ENCODE data around the gene PUM1.
A peak's percentile ranks its signal among the peaks of the same experiment; 100 is the strongest.
"Not testable (repeated sequence)": the region's sequence is repeated elsewhere in the genome, so short reads cannot be mapped to it uniquely, and the experiment has no call there.

The PUM1 gene

DNA sequence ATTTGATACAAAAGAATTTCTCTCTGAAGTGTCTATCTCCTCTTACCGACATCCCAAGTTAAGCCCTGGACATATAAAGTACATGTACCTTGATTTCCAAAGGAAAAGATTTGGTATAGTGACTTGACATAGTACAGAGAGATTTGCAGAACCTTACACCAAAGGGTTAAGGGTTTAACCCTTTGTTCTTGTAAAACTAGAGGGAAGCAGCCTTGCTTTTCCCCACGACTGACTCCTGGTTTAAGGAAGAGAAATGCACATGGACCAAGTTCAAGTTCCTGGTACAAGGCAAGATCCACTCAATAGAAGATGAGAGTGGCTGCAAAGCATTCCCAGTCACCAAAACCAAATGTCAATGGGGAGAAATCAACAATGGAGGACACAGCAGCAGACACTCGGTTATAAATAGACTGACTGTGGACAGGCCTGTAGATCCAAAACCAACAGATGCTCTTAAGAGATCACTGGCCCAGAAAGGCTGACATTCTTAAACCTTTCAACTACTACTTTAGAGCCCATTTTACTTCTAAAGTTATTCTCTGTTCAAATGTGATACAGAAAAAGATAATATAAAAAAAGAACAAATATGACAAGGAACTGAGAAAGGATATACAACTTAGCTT lies 69.4 kb downstream of the PUM1 start:
- no peak for DNase-seq (ENCODE audit: low read depth in 2 of 2)

DNA sequence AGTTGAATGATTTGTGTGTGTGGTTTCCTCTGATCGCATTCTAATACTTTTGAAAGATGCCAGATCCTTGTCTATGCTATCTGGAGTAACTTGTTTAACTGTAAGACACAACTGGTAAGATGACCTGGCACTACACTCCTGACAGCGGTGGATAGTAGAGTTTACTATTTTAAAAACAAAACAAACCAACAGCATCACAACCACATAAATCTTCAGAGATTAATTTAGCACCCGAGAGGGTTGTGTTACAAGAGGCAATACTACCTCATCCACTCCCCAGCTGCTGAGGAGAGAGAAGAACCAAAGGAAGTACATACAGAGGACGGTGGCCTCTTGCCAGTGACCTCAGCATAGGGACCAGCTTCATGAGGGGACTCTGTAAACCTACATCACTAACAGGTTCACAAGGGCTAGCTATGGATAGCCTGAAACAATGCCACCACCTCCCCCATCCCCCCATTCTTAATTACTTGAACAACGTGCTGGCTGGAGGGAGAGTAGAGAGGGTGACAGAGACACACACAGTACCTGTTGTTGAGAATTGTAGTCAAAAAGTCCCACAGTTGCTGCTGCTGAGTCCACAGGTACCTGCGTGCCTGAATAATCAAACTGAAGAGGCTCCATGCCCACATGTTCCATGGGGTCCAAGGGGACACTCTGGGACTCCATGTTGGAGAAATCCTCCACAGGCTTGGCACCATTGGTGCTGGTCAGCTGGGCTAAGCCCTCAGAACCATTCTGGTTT lies 73.5 kb downstream of the PUM1 start:
- DNase-seq (ENCODE audit: low read depth in 2 of 2) = no peak

DNA sequence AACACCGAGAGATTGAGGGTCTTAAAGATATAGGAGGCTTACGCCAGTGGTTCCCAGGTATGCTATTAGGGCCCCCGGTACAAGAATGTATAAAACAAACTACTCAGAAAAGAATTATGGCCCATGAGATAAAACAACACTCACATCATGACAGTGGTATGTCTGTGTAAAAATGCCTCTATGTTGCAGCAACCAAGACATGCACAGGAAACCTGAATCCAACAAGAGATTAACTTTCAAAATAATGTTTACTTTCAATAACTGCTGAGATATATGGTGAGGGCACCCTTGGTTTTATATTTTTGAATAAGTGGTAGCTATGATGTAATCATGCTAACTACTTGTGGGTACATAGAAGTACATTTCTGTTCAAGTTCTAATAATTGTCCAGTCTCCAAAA lies 74.9 kb downstream of the PUM1 start:
- no peak for DNase-seq (ENCODE audit: low read depth in 2 of 2)

DNA sequence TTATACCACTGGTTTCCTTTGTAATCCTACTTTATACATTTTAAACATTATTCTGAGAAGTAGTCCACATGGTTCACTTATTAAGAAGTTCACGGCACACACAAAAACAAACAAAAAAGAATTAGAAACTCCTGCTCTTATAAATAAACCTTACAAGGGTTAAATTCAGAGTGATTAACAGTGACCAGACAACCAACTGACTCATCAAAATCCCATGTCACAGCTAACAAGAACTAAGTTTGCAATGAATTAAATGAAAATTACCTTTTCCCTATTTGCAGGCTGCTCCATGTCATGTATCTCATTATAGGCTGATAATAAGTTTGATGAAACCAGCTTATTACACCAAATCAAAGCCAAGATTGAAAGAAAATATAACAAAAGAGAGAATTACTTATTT lies 77.5 kb downstream of the PUM1 start:
- DNase-seq (ENCODE audit: low read depth in 2 of 2) = no peak

DNA sequence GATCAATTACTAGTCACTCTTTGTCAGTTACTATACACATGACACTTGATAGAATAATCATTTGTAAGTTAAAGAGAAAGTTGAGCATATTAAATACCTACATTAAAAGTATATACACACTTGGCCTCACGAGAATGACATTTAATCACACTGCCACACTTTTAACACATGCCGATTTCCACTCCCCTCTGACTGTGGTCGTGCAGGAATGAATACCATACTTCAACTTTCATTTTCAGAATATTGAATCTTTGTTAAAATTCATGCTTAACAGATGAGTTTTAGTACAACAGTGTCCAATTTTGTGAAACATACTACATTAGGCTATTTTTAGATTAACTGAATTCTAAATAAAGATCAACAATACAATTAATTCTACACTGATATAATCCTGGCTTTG lies 78.8 kb downstream of the PUM1 start:
- no peak for DNase-seq (ENCODE audit: low read depth in 2 of 2)

DNA sequence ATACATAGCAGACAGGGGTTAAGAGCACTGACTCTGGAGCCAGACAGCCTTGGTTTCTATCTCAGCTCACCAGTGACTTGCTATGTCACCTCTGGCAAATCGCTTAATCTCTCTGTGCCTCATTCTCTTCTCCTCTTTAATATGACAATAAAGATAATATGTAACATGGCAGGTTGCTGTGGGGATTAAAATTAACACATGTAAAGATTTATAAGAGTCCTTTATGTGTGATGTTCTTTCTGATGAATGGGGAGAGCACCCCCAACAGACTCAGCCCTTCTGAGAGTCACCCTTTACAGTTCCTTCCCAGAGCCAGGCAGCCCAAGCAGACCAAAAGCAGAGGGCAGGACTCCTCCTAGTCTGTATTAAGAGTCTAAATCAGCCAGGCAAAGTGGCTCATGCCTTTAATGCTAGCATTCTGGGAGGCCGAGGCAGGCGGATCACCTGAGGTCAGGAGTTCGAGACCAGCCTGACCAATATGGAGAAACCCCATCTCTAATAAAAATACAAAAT lies 80.5 kb downstream of the PUM1 start:
- no peak for DNase-seq (ENCODE audit: low read depth in 2 of 2)

DNA sequence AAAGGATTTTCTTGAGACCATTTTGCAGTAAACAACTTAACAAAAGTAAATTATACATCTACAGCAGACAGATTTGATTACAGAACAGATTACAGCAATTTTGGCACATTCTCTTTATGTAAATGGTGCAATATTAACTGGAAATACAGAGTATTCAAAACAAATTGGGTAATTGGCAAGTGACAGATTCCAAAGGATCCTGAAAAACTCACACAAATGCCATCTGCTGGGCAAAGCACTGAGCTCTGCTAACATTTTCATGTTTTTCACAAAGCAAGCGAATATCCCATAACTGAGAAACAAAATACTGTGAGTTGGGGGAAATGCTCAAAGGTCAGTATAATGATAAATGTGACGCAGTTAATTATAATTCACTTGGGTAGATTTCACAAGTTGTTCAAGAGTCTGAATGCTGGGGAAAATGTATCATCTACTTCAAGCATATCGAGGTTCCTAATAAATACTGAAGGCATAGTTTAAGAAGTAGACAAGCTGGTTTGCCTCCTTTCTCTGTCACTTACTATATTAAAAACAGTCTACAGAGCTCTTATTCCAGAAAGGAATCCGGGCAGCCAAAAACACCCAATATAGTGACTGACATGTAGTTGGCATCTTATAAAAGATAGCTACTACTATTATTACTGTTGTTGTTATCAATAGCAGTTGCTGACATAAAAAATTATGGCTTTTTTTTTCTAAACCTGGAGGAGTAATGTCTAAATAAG lies 81.2 kb downstream of the PUM1 start:
- DNase-seq (ENCODE audit: low read depth in 2 of 2) = no peak

DNA sequence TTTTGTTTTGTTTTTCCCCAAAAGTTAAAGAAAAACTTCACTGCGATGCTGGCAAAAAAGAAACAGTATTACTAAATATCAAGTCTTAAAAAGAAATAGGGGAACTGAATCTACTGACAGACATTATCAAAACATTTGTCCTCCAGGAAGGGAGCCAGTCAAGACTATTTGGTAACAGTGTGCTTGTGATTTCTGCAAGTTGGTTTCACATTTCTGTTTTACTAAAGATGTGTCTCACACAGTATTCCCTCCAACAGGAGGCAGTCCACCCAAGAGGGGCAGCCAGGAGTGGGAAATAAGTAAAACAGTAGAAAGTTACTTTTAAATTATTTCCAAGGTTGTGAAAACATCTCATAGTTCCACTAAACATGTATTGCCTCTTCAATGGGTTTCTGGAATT lies 82.6 kb downstream of the PUM1 start:
- no peak for DNase-seq (ENCODE audit: low read depth in 2 of 2)

DNA sequence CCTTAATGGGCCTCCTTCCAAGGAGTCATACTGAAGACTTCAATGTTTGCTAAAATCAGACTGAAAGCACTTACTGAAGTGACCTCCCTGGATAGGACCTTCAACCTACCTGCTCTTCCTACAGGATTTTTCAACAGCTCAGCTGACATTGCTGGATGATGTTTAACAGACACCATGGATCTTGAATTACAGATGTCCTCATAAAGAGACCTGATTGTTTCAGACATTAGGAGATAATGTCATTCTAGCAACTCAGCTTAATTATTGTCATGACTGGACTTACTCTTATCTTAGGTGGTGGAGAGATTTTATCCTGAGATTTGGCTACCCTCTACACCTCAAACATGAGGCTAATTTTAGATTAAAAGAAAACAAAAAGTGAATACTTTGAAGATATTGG lies 83.1 kb downstream of the PUM1 start:
- no peak for DNase-seq (ENCODE audit: low read depth in 2 of 2)

DNA sequence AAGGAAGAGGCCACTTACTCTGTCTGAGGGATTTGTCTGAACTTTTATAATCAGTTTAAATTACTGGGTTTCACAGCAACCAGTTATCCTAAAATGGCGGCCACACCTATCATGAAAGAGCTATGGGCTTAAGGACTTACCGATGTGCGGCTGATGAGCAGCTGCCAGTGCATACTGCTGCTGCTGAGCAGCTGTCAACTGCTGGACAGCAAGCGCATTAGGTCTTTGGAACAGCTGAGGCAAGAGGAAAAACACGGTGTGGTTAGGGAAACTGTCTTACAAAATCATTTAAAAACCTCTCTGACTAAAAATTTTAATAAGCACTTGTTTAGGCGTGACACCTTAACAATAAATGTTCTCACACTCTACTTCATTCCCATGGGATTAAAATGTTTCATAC lies 84.3 kb downstream of the PUM1 start:
- no peak for DNase-seq (ENCODE audit: low read depth in 2 of 2)

DNA sequence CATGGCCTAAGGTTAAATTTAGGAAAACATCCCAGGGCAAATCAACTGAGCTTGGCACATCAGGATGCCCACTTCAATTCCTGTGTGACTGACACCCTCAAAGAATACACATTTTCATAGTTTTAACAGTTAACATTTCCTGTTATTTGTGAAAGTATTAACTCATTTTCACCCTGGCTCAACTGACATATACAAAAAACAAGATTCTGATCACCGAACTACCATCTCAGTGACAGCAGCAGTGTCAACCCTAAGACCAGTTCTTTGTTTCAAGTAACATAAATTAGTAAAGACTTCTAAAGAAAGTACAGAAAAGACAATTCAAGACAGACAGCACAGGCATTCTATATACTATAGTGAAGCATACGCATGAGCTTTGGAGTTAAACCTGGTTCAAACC lies 88.0 kb downstream of the PUM1 start:
- no peak for DNase-seq (ENCODE audit: low read depth in 2 of 2)

DNA sequence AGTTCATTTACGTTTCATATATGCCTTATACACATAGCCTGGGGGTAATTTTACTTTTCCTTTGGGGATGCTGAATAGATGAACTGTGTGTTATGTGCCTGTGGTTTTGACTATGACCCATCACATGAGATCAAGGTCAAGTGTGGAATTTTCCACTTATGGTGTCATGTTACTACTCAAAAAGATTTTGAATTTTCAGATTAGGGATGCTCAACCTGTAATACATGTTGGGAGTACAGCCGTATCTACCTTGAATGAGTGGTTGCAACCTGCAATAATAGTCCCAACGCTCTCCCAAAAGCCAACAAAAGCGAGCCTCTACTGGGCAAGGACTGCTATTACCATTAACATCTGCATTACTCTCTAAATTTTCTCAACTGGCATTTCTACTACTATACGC lies 88.4 kb downstream of the PUM1 start:
- DNase-seq (ENCODE audit: low read depth in 2 of 2) = no peak

DNA sequence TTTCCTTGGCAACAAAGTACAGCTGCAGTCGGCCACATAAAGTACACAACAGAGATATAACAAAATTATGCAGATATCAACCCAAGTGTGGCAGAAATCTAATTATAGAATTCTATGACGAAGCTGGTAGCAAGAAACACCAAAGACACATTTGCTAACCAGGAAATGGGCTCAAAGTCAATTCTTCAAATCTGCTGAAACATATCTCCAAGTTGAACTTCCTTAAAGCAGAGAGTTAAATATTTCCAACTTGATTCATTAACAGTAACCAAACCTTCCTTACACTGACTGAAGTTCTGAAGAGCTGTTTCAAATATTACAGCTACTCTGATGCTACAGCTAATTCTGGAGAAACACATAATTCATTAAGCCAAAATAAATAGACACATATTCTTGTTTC lies 89.4 kb downstream of the PUM1 start:
- peak in 1 of 2 experiments; percentile 29 for DNase-seq (ENCODE audit: low read depth in 2 of 2)

DNA sequence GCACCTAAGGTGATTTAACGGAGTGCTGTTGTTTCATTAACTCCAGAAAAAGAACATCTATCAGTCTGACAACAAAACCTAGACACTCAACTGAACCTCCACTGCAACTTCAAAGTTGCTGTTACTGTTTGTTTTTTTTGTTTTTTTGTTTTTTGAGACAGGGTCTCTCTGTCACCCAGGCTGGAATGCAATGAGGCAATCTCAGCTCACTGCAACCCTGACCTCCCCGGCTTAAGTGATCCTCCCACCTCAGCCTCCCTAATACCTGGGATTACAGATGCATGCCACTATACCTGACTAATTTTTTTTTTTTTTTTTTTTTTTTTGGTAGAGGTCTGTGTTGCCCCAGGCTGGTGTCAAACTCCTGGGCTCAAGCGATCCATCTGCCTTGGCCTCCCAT lies 90.3 kb downstream of the PUM1 start:
- no peak for DNase-seq (ENCODE audit: low read depth in 2 of 2)

DNA sequence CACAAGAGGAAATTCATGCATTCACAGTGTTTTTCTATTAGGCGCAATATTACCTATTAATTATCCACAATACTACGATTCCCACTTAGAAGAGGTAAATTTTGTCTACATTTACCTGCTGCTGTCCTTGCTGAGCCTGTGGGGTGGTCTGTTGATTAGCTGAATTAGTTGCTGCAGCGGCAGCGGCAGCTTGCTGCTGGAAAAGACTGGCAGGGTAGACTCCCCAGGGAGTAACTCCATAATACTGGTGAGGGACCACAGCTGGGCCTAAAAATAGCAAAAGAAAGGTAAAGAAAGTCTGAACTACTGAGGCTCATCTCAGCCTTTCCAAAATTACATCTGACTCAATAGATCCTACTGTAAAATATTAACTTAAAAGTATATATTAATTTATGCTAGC lies 91.0 kb downstream of the PUM1 start:
- DNase-seq (ENCODE audit: low read depth in 2 of 2) = no peak

DNA sequence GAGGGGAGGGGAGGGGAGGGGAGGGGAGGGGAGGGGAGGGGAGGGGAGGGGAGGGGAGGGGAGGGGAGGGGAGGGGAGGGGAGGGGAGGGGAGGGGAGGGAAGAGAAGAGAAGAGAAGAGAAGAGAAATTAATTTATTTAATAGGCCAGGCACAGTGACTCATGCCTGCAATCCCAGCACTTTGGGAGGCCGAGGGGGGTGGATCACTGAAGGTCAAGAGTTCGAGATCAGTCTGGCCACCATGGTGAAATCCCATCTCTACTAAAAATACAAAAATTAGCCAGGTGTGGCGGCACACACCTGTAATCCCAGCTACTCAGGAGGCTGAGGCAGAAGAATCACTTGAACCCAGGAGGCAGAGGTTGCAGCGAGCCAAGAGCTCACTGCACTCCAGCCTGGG lies 93.2 kb downstream of the PUM1 start:
- not testable (repeated sequence) for DNase-seq (ENCODE audit: low read depth in 2 of 2)

DNA sequence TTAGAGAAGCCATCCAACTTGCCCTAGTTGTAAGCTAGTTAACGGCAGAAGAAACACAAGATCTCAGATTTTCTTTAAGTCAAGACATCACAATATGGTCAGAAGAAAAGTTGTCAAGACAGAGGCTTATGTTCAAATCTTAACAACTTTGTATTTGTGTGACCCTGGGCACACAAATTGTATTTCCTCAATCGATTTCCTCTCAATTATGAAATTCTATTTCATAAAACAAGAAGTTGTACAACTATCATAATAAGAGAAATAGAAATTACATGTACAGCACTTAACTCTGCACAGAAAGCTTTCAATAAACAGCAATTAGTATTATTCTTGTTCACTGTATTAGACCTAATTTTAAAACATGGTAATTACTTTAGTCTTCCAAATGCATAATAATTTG lies 94.0 kb downstream of the PUM1 start:
- no peak for DNase-seq (ENCODE audit: low read depth in 2 of 2)

DNA sequence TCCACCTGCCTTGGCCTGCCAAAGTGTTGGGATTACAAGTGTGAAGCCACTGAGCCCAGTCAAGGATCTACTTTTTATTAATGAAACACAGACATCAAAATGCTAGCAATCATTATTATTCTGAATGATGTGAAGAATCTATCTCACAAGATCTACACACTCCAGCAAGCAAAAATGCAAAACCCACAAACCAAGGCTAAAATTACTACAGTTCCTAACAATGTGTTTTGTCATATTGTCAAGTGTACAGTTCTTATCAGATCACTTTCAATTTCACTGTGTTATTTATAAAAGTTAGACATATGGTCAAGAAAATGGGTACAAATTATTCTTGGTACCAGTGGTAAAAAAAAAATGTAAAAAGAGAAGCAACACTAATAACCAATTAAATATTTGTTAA lies 95.6 kb downstream of the PUM1 start:
- DNase-seq (ENCODE audit: low read depth in 2 of 2) = no peak

DNA sequence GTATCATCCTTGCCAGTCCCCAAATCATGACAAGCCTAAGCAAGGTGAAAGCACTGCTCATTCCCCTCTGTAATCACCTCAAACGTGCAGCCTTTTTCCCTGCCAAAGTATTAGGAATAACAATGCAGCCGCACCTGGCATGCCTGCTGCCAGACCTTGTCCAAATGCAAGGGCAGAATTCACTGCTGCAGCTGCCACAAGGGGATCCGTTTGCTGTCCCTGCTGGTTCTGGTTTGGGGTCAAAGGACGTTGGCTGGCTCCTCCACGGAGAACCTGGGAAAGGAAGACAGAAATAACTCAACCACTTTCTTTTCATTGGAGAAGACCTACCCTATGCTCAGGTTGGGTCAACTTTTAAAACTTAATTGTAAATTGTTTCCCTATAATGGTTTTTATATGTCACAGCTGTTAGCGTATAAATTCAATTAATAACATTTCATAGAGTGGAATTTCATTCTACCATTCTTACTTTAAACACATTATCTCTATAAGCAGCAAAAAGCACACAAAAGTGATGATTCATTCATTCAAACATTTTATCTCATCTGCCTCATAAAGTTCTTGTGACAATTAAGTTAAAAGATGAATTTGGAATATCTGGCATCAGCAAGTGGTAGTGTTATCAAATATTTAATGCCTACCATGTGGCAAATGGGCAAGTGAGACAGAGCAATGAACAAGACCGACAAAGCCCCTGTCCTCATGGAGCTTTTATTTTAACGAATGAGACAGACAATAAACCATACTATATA lies 97.1 kb downstream of the PUM1 start:
- no peak for DNase-seq (ENCODE audit: low read depth in 2 of 2)

DNA sequence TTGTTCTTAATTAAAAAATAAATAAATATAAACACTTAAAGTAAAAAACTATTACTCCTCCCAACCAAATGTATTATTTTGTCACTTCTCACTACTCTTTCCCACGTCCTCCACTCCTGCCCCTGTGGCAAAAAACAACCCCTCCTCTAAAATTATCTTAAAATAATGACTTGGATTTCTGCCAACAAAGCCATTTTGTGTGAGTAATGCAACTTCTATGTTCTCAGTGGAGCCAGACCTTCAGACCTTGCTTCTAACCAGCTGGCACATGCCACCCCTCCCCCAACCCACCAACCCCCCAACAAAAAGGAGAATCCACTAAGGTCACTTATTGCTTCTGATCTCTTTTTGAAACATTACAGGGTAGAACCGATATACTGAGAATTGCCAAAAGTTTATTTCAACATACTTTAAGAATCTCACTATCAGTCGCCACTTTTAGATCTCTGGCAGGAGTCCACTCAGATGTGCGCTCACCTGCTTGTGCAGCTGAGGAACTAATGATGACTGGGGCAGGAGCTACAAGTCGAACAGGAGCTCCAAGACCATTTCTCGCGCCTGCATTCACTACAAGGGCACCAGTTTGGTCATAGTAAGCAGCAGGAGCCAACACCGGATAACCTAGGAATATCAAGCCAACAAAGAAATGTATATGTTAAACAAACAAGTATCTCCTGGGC lies 98.7 kb downstream of the PUM1 start:
- no peak for DNase-seq (ENCODE audit: low read depth in 2 of 2)

DNA sequence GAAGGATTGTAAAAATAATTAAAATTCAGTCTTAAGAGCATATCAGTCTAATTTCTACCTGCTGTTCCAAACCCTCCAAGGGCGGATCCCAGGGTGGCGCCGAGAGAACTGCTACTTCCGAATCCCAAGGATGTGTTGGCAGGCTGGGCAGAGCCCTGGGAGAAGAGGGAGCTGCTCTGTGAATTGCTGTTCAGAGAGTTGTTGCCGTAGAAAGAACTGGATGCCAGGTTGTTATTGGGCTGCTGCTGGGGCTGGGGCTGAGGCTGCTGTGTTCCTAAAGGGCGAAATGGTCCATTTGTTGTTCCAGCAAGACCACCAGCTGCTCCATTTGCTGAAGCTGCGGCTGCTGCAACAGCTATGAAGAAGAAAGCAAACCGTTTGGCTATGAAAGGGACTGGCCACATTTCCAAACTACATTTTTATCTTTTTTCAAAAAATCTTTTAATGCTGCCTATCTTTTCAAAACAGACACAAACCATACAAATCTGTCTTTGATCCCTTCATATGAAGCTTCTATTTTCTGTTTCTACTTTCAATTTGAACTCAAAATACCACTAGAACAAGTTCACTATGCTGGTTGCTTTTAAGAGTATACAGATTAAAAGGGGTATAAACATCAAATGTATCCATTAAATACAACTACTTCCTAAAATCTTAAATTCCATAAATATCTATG lies 99.5 kb downstream of the PUM1 start:
- DNase-seq (ENCODE audit: low read depth in 2 of 2) = no peak
